Lower leg skin (tissue), 4 donors: ENCODE measurements around the gene METTL26. TPM values are rescaled to one million over a fixed set of nuclear protein-coding genes. Genes with fewer than 3 reads are reported as not detected.

Experiments
- DNase-seq, 2 donors: peaks; one replicate each; pipeline ENCODE4 v3.0.0-alpha.2; 2019; ENCODE audit warnings: low spot score in 2 of 2
- H3K4me3 ChIP-seq: fragments of 200-600 bp; sonication (generic); 2 replicates; pipeline ENCODE4 v1.5.1; 2017; ENCODE audit warnings: mild to moderate bottlenecking, low read depth; ENCODE audit not compliant: poor library complexity, severe bottlenecking
- CTCF ChIP-seq, 3 donors: fragments of 450-650 bp; IDR thresholded peaks; one replicate each; pipeline ENCODE4 v1.5.1; 2016; ENCODE audit warnings: antibody characterized with exemption in 3 of 3, mild to moderate bottlenecking in 3 of 3, moderate library complexity in 2 of 3
- POLR2A ChIP-seq, 2 donors: fragments of 450-650 bp; IDR thresholded peaks; one replicate each; pipeline ENCODE4 v1.6.1; 2016 to 2017; ENCODE audit warnings: antibody characterized with exemption in 2 of 2, mild to moderate bottlenecking in 1 of 2, moderate library complexity in 1 of 2
- WGBS, 2 donors: methylation state at CpG; one replicate each; pipeline ENCODE4 v1.1.5; 2018; 5-methylcytosine and 5-hydroxymethylcytosine counted together
- intact Hi-C: fragments of 100-400 bp; cut with DNase I; formaldehyde crosslinking; loops from one replicate; pipeline ENCODE4 v1.15.0; 2023; ENCODE audit warnings: low total_unique reads
- total RNA-seq, 4 donors: library from RNA; depleted of rRNA; stranded (reverse); fragments of >200 nt; gene quantifications; one replicate each; pipeline ENCODE4 v1.1.0, GENCODE V29; 2016

The METTL26 gene
- total RNA-seq, 4 donors from 2014 or later: 108 to 161 (median 111) TPM

GRCh38 chr16:615122-615521 is 21.0 kb downstream of the METTL26 start:
- WGBS, 2 donors: 92 to 94% methylated on average over 13 of the region's 13 CpGs
- intact Hi-C loops: no loop called here
- no peak for TF ChIP-seq CTCF (IDR thresholded peaks at IDR 0.05)
- no peak for TF ChIP-seq POLR2A (IDR thresholded peaks at IDR 0.05)
- no peak for DNase-seq
- no peak overlapping the region for H3K4me3 ChIP-seq

- no peak for TF ChIP-seq POLR2A (IDR thresholded peaks at IDR 0.05)
- TF ChIP-seq CTCF (IDR thresholded peaks at IDR 0.05): no peak
- DNase-seq: no peak
- intact Hi-C loops: no loop called here
- WGBS, 2 donors: 54 to 56% methylated on average over 22 of the region's 28 CpGs
- no peak overlapping the region for H3K4me3 ChIP-seq
Observed at GRCh38 chr16:610513-611381, 25.4 kb downstream of the METTL26 start.

GRCh38 chr16:609984-610383 is 26.1 kb downstream of the METTL26 start:
- H3K4me3 ChIP-seq: no peak overlapping the region
- intact Hi-C loops: no loop called here
- 91% methylated on average over 8 to 14 of the region's 14 CpGs for WGBS, 2 donors
- TF ChIP-seq CTCF (IDR thresholded peaks at IDR 0.05) (no peak), POLR2A (IDR thresholded peaks at IDR 0.05) (no peak)
- DNase-seq: no peak

- intact Hi-C loops: no loop called here
- no peak for DNase-seq
- H3K4me3 ChIP-seq: no peak overlapping the region
- WGBS, 2 donors: 90 to 91% methylated on average over 13 of the region's 13 CpGs
- TF ChIP-seq CTCF (IDR thresholded peaks at IDR 0.05): no peak
- no peak for TF ChIP-seq POLR2A (IDR thresholded peaks at IDR 0.05)
Observed at GRCh38 chr16:609316-609715, 26.8 kb downstream of the METTL26 start.

- WGBS, 2 donors: 76 to 80% methylated on average over 10 of the region's 10 CpGs
- H3K4me3 ChIP-seq: no peak overlapping the region
- DNase-seq: no peak
- intact Hi-C loops: no loop called here
- TF ChIP-seq CTCF (IDR thresholded peaks at IDR 0.05) (no peak), POLR2A (IDR thresholded peaks at IDR 0.05) (no peak)
Observed at GRCh38 chr16:608019-608418, 28.1 kb downstream of the METTL26 start.
